Tibial nerve (tissue), 4 donors: ENCODE results near the gene SLIT1. TPM values are rescaled to one million over a fixed set of nuclear protein-coding genes. Genes with fewer than 3 reads are reported as not detected.

Experiments
- DNase-seq, 2 donors: peaks; one replicate each; pipeline ENCODE4 v3.0.0-alpha.2; 2019; ENCODE audit warnings: low spot score in 2 of 2
- H3K27ac ChIP-seq, 4 donors: fragments of 200-600 bp; sonication (generic) in 3 of 4; one replicate each; pipeline ENCODE4 v1.5.1; 2017 to 2019; ENCODE audit warnings: mild to moderate bottlenecking in 1 of 4
- H3K27me3 ChIP-seq, 2 donors: fragments of 200-600 bp; sonication (generic) in 1 of 2; one replicate each; pipeline versions ENCODE4 v1.5.1 to v1.6.0; 2017 to 2019
- H3K36me3 ChIP-seq, 3 donors: fragments of 200-600 bp; sonication (generic); one replicate each; pipeline ENCODE4 v1.5.1; 2018 to 2019
- H3K4me1 ChIP-seq, 4 donors: fragments of 200-600 bp; sonication (generic) in 3 of 4; one replicate each; pipeline ENCODE4 v1.5.1; 2017 to 2019
- H3K4me3 ChIP-seq, 4 donors: fragments of 200-600 bp; sonication (generic) in 3 of 4; one replicate each; pipeline ENCODE4 v1.5.1; 2017 to 2019; ENCODE audit warnings: mild to moderate bottlenecking in 1 of 4, moderate library complexity in 1 of 4
- H3K9me3 ChIP-seq, 4 donors: fragments of 200-600 bp; sonication (generic) in 3 of 4; one replicate each; pipeline ENCODE4 v1.5.1; 2017 to 2019
- CTCF ChIP-seq, 5 experiments: fragments of 200-600 bp in 3 of 5; fragments of 450-650 bp in 2 of 5; sonication (generic) in 3 of 5; IDR thresholded peaks; one replicate each; pipeline ENCODE4 v1.5.1; 2016 to 2019; ENCODE audit warnings: antibody characterized with exemption in 5 of 5, mild to moderate bottlenecking in 3 of 5, moderate library complexity in 2 of 5
- EP300 ChIP-seq, 2 donors: sonication (generic); formaldehyde crosslinking; IDR thresholded peaks; one replicate each; pipeline ENCODE4 v1.6.1; 2017; ENCODE audit warnings: antibody characterized with exemption in 2 of 2, mild to moderate bottlenecking in 1 of 2
- POLR2A ChIP-seq, 2 donors: fragments of 450-650 bp; IDR thresholded peaks; one replicate each; pipeline ENCODE4 v1.6.1; 2017; ENCODE audit warnings: antibody characterized with exemption in 2 of 2, mild to moderate bottlenecking in 2 of 2, moderate library complexity in 2 of 2
- WGBS, 2 donors: methylation state at CpG; one replicate each; pipeline ENCODE4 v1.1.5; 2018; 5-methylcytosine and 5-hydroxymethylcytosine counted together
- total RNA-seq, 4 donors: library from RNA; depleted of rRNA; stranded (reverse); fragments of >200 nt; gene quantifications; one replicate each; pipeline ENCODE4 v1.1.0, GENCODE V29; 2016

The SLIT1 gene
- total RNA-seq, 4 donors from 2014 or later: 0.78 to 3.1 (median 1.3) TPM

- no peaks in the 10 kb centered on the region for H3K27me3 ChIP-seq
- H3K4me3 ChIP-seq: no peak overlapping the region
- H3K27ac ChIP-seq: no peak overlapping the region
- H3K4me1 ChIP-seq: peaks cover 0 to 8% (median 0%) of the 10 kb centered on the region in 4 donors
- 79 to 91% methylated on average over 2 of the region's 2 CpGs for WGBS, 2 donors
- no peaks in the 10 kb centered on the region for H3K9me3 ChIP-seq
- no peaks in the 10 kb centered on the region for H3K36me3 ChIP-seq
- TF ChIP-seq POLR2A (IDR thresholded peaks at IDR 0.05) (no peak), EP300 (IDR thresholded peaks at IDR 0.05) (no peak), CTCF (IDR thresholded peaks at IDR 0.05) (no peak)
- DNase-seq: no peak
Observed at GRCh38 chr10:96975136-96975535, 210.6 kb downstream of the SLIT1 start.

GRCh38 chr10:96973809-96974747, 211.7 kb downstream of the SLIT1 start:
- H3K36me3 ChIP-seq: no peaks in the 10 kb centered on the region
- peaks cover 0 to 8% (median 0%) of the 10 kb centered on the region in 4 donors for H3K4me1 ChIP-seq
- H3K27ac ChIP-seq: no peak overlapping the region
- TF ChIP-seq EP300 (IDR thresholded peaks at IDR 0.05) (no peak), POLR2A (IDR thresholded peaks at IDR 0.05) (no peak), CTCF (IDR thresholded peaks at IDR 0.05) (no peak)
- no peak for DNase-seq
- no peak overlapping the region for H3K4me3 ChIP-seq
- WGBS, 2 donors: 59 to 65% methylated on average over 5 of the region's 5 CpGs
- no peaks in the 10 kb centered on the region for H3K9me3 ChIP-seq
- H3K27me3 ChIP-seq: no peaks in the 10 kb centered on the region

- TF ChIP-seq CTCF (IDR thresholded peaks at IDR 0.05): no peak
- no peak for TF ChIP-seq POLR2A (IDR thresholded peaks at IDR 0.05)
- no peak for TF ChIP-seq EP300 (IDR thresholded peaks at IDR 0.05)
Observed at GRCh38 chr10:96972264-96972663, 213.5 kb downstream of the SLIT1 start.

DNA sequence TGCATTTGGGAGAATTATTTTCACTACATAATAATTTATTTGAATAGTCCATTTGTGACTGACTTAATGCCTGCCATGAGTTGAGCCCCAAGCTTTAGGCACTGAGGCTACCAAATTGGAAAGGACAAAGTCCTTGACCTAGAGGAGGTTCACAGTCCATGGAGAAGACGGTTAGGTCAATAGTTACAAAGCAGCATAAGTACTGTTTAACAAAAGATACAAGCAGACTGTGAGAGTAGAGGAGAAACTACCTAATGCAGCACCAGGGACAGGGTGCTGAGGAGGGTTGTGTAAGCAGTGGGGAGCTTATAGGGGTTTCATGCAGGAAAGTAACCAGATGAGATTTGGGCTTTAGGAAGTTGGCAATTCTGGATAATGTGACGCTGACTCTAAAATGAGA, 214.4 kb downstream of the SLIT1 start:
- Histone ChIP-seq H3K9me3 (no peaks in the 10 kb centered on the region), H3K36me3 (peaks cover 0 to 6% (median 0%) of the 10 kb centered on the region in 3 donors), H3K27ac (no peak overlapping the region), H3K4me1 (peaks cover 0 to 8% (median 0%) of the 10 kb centered on the region in 4 donors), H3K27me3 (no peaks in the 10 kb centered on the region), H3K4me3 (no peak overlapping the region)
- TF ChIP-seq POLR2A (IDR thresholded peaks at IDR 0.05): no peak
- no peak for TF ChIP-seq EP300 (IDR thresholded peaks at IDR 0.05)
- no peak for TF ChIP-seq CTCF (IDR thresholded peaks at IDR 0.05)
- no peak for DNase-seq
- 81 to 89% methylated on average over 2 of the region's 2 CpGs for WGBS, 2 donors

More at GRCh38 chr10:96972264-96972663, 213.5 kb downstream of the SLIT1 start:
- no peaks in the 10 kb centered on the region for H3K36me3 ChIP-seq
- H3K4me3 ChIP-seq: no peak overlapping the region
- no peak for DNase-seq
- H3K27ac ChIP-seq: no peak overlapping the region
- H3K27me3 ChIP-seq: no peaks in the 10 kb centered on the region
- peaks cover 0 to 8% (median 0%) of the 10 kb centered on the region in 4 donors for H3K4me1 ChIP-seq
- no peaks in the 10 kb centered on the region for H3K9me3 ChIP-seq
- 84 to 89% methylated on average over 1 of the region's 1 CpG for WGBS, 2 donors
